Neural progenitor cell (in vitro differentiated cells): Measurements from ENCODE around the gene CHD9NB.

Experiments
- CTCF ChIP-seq: fragments of 200-600 bp; sonication (generic); IDR thresholded peaks from 2 replicates; pipeline ENCODE4 v1.5.1; 2017; ENCODE audit warnings: antibody characterized with exemption, mild to moderate bottlenecking
- EZH2 ChIP-seq: fragments of 200-600 bp; sonication (generic); IDR thresholded peaks from 2 replicates; pipeline ENCODE4 v1.6.1; 2017; ENCODE audit warnings: antibody characterized with exemption, mild to moderate bottlenecking, moderate library complexity
- EZH2phosphoT487 ChIP-seq: fragments of 200-600 bp; sonication (generic); IDR thresholded peaks from 2 replicates; pipeline ENCODE4 v1.6.1; 2017; ENCODE audit warnings: antibody characterized with exemption

GRCh38 chr16:53043986-53044601, 8.6 kb downstream of the CHD9NB start:
- TF ChIP-seq CTCF (no peak), EZH2 (no peak), EZH2phosphoT487 (no peak)
